Measurements from ENCODE around the gene PROCA1.

The PROCA1 gene

GRCh38 chr17:28711723-28712031 lies at the start of gene PROCA1:
Gene PROCA1, minus strand, starts transcription at chr17:28711888. Its CDS starts 228 bp downstream, at chr17:28711660.
- no peak for DNase-seq

- no peak for DNase-seq
Observed at GRCh38 chr17:28760601-28761562, 49.2 kb upstream of the PROCA1 start.

DNA sequence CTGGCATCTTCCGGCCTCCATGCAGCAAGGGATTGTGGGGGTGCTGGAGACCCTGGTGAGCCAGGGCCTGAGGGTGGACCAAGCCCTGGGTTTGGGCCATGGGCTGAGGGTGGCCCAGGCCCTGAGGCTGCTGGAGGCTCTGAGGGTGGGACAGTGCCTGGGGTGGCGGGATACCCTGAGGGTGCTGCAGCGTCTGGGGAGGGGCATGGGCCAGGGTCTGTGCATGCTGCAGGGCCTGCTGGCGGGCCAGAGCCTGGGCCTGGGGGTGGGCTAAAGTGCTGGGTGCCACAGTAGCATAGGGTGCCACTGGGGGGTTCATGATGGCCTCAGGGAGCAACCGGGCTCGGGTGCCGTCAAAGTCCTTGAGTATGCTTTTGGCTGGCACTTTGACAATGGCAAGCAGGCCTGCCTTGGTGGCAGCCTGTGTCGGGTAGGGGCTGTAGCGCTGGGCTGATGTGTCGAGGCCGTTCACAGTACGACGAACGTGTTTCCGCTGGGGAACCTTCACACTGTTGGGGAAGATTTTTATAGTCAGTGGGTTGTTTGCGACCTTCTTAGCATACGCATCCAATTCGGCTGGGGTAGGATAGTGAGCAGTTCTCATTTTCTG lies 47.7 kb upstream of the PROCA1 start:
- DNase-seq, result no peak

DNA sequence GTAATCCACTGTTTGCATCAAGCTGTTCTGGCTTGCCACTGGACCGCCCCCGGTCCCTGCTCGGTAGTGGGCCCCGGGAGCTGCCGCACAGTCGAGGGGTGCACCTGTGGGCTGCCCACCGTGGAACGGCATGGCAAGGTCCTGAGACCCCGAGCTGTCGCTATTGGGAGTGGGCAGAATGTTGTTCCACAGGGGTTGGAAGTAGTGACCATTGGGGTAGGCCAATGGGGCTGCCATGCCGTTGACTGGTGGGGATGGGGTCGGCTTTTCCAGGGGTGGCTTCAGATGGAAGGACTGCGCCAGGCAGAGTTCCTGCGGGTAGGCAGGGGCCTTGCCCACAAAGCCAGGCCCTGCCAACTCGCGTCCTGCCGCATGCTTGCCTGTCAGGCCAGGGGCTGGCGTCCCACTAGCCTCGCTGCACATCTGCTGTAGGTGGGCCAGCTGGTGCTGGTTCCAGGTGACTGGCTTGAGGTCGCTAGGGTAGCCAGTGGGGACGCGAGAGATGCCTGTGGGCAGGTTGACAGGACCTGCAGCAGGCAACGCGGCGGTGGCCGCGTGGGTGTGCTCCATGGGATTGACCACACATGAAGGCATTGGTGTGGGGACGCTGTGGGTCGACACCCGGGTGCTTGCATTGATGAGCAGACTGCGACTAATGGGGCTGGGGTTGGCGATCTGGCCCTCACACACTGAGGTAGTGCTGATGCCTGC lies 46.9 kb upstream of the PROCA1 start:
- DNase-seq, result no peak

DNA sequence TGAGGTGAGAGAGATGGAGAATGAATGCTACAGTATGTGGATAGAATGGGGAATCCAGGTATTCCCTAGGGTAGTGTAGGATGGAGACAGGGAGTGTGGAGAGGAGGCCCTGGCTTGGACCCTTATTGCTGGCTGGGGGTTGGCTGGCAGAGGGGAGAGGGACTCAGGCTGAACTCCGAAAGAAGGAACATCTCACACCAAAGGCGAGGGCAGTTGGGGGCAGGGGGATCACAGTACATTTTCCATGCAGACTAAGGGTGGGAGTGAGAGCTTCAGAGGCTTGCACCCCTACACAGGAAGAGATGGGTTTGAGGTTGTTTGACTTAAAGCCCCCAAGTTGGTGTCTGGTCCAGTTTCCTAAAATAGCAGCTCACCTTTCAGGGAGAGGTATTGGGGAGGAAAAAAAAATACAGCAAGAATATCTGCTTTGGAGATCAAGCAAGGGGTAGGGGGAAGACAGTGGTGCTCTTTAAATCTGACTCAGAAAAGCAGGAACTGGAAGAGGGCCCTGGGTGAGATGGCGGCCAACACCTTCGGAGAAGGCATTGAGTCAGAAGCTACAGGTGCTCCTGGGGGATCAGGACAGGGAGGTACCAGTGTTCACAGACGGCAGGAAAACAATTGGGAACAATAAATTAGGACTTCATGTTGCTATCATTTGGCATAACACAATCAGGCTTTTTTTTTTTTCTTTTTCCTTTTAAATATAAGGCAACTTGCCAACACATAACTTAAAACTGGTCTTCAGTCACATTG lies 44.5 kb upstream of the PROCA1 start:
- no peak for DNase-seq

- DNase-seq, result no peak
Observed at GRCh38 chr17:28755486-28755885, 43.8 kb upstream of the PROCA1 start.

DNA sequence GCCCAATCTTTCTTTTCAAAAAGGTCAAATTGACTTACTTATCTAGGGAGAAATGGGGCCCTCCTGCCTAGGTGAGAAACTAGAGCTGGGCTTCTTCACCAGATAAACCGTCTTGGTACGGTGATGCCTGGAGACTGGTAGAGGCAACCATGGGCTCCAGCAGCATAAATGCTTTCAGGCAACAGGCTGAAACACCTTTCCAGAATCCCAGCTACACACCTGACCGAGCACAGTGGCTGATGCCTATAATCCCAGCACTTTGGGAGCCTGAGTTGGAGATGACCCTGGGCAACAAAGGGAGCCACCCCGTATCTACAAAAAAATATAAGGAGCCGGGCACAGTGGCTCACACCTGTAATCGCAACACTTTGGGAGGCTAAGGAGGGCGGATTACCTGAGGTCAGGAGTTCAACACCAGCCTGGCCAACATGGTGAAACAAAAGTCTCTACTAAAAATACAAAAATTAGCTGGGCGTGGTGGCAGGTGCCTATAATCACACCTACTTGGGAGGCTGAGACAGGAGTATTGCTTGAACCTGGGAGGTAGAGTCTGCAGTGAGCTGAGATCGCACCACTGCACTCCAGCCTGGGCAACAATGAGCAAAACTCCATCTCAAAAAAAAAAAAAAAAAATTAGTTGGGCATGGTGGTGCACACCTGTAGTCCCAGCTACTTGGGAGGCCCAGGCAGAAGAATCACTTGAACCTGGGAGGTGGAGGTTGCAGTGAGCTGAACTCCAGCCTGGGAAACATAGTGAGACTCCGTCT lies 40.1 kb upstream of the PROCA1 start:
- DNase-seq, result no peak

DNA sequence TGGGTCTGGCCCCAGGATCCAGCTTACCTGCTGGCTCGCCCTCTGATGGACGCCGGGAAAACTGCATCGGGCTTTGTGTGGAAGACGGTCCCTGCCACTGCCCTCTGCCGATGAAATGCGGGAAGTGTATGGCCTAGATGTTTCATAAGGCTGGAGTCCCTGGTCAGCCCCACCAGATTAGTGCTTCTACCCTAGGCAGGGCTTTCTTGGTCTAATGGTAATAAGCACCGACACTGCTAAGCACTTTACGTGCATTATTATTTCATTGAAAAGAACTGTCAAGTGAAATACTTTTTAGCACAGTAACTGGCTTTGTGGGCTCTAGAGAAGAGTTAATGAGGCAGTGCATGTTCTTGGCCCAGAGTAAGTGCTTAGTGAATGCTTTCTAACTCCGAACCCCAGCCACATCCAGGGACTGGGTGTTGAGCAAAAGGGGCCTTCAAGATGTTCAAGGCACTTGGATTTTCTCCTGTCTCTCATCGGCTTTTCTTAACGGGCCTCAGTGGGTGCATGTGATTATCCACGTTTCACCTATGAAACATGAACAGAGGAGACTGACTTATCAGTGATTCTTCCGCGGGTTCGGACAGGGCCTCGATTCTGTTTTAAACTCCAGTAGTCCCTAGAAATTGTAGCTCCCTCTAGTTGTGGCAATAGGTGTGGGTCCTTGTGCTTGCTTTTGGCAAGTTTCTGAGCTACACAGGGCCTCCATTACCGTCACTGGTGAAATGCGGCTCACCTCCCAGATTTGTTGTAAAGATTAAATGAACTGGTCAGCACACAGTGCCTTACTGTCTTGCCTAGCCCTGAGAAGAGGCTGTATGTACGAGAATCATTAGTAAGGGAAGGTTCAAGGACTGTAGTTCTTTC lies 38.7 kb upstream of the PROCA1 start:
- peak; percentile 91 to 98 for DNase-seq

- DNase-seq, result no peak
Observed at GRCh38 chr17:28749516-28750177, 38.0 kb upstream of the PROCA1 start.

DNA sequence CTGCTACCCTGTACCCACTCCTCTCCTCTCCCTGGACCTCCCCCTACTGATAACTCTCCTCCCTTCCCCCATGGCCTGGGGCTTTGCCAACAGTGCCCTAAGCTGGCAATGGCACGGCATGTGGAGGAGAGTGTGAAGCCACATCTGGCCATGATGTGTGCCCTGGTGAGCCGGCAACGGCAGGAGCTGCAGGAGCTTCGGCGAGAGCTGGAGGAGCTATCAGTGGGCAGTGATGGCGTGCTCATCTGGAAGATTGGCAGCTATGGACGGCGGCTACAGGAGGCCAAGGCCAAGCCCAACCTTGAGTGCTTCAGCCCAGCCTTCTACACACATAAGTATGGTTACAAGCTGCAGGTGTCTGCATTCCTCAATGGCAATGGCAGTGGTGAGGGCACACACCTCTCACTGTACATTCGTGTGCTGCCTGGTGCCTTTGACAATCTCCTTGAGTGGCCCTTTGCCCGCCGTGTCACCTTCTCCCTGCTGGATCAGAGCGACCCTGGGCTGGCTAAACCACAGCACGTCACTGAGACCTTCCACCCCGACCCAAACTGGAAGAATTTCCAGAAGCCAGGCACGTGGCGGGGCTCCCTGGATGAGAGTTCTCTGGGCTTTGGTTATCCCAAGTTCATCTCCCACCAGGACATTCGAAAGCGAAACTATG lies 37.3 kb upstream of the PROCA1 start:
- DNase-seq, result no peak

DNA sequence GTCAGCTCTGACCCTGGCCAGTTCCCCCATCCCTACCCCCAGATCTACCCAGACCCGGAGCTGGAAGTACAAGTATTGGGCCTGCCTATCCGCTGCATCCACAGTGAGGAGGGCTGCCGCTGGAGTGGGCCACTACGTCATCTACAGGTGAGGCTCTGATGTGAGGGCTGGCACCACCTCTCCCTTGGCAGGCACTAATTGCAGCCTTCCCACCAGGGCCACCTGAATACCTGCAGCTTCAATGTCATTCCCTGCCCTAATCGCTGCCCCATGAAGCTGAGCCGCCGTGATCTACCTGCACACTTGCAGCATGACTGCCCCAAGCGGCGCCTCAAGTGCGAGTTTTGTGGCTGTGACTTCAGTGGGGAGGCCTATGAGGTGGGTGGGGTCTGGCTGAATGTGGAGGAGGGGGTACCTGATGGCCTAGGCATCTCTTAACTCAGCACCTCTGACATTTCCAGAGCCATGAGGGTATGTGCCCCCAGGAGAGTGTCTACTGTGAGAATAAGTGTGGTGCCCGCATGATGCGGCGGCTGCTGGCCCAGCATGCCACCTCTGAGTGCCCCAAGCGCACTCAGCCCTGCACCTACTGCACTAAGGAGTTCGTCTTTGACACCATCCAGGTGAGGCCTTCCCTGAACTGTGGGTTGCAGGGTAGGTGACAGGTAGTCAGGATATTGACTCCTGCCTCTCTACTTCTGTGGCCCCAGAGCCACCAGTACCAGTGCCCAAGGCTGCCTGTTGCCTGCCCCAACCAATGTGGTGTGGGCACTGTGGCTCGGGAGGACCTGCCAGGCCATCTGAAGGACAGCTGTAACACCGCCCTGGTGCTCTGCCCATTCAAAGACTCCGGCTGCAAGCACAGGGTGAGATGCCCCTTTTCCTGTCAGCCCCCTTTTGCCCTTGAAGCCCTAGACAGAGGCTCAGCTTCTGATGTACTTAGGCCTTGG lies 36.4 kb upstream of the PROCA1 start:
- no peak for DNase-seq

GRCh38 chr17:28747051-28747691 lies 35.5 kb upstream of the PROCA1 start:
- peak in 1 of 2 experiments; percentile 60 for DNase-seq

- DNase-seq, result peak in 1 of 2 experiments; percentile 60
Observed at GRCh38 chr17:28746611-28747050, 34.9 kb upstream of the PROCA1 start.

DNA sequence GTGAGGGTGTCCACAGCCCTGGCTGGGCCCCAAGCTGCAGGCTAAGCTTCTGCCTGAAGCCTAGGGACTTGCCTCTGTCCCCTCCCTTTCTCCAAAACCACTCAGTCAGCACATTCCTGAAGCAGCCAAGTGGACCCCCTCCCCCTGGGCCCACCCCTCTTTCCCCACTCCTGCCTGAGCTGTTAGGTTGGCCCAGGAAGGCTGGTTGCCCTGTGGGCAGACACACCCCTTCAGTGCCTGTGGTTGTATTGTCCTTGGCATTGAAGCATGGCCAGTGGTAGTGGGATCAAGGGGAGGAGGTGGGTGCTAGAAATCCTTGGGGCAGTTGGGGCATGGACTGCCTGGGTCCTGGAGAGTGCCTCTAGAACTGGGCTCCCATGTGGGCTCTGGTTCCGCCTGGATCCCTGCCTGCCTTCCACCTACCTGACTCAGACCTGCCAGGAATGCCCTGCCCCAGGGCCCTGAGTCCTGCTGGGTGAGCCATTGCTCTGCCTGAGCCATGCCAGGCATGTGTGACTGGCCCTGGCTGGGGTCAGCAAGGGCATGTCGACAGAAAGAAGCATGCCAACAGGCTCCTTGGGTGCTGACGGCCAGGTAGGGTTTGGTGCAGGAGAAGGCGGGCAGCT lies 34.2 kb upstream of the PROCA1 start:
- no peak for DNase-seq

- DNase-seq, result peak; percentile 88 to 96
Observed at GRCh38 chr17:28744972-28745785, 33.5 kb upstream of the PROCA1 start.

- peak in 1 of 2 experiments; percentile 73 for DNase-seq
Observed at GRCh38 chr17:28744104-28744971, 32.6 kb upstream of the PROCA1 start.

Data from NCI-H526 (cell line).